GM06990 (cell line): ENCODE results near the gene FASTKD2.
"Not testable (repeated sequence)": the region's sequence is repeated elsewhere in the genome, so short reads cannot be mapped to it uniquely, and the experiment has no call there.

Source experiments
- DNase-seq: peaks from one replicate; pipeline ENCODE4 v3.0.0-alpha.2; 2011; ENCODE audit not compliant: insufficient read length; ENCODE audit errors: extremely low read depth
- H3K27me3 ChIP-seq: replicated peaks from 2 replicates; pipeline ENCODE4 v1.6.0; 2011; ENCODE audit warnings: low read length; ENCODE audit not compliant: control insufficient read depth, insufficient read depth
- H3K36me3 ChIP-seq: 2 replicates; pipeline ENCODE4 v1.5.1; 2011; ENCODE audit warnings: low read length; ENCODE audit not compliant: control insufficient read depth, insufficient read depth
- H3K4me3 ChIP-seq: replicated peaks from 2 replicates; pipeline ENCODE4 v1.5.1; 2011; ENCODE audit warnings: low read depth, mild to moderate bottlenecking, control low read depth, low read length
- CTCF ChIP-seq: IDR thresholded peaks from 2 replicates; pipeline ENCODE4 v1.5.1; 2011; ENCODE audit warnings: low read length, control low read depth, mild to moderate bottlenecking, inconsistent platforms; ENCODE audit not compliant: insufficient read depth, poor library complexity, severe bottlenecking

FASTKD2 gene

DNA sequence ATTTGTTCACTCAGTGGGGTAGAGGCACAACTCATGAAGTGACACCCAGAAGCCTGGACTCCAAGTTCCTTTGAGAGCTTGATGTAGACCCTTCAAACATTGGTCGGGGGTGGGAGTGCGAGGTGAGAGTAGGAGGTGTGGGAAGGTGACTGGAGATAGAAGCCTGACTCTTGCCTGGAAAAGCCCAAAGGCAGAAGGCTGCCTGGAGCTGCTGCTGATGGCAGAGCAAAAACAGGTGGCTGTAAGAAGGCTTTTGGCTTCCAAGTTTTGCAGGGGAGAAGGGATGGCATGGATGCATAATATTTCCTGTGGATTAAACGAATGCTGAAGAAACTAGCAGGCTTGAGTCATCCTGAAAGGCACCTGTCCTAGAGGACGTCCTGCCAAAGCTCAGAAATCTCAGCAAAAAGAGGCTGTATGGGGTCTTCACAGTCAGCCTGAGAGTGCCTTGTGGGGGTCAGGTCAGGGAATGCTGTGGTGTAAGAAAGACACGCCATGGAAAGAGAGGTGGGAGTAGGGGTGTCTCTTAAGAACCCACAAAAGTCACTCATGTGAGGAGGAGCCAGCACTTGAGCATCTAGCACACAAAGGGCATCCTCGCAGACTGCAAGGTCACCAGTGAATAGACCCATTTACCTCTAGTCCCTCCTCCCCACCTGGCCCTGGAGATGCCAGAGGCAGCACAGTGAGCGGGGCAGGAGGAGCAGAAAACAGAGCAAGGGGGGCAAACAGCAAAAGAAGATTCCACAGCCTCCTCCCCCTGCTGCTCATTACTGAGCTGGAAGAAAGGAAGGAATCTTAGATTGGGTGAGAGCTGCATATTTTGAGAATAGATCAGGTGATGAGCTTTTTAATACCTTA is 37.5 kb downstream of the FASTKD2 start:
- Histone ChIP-seq H3K27me3 (no peaks in the 10 kb centered on the region), H3K36me3 (no peaks in the 10 kb centered on the region), H3K4me3 (no peak overlapping the region)
- DNase-seq: no peak
- TF ChIP-seq CTCF: no peak

DNA sequence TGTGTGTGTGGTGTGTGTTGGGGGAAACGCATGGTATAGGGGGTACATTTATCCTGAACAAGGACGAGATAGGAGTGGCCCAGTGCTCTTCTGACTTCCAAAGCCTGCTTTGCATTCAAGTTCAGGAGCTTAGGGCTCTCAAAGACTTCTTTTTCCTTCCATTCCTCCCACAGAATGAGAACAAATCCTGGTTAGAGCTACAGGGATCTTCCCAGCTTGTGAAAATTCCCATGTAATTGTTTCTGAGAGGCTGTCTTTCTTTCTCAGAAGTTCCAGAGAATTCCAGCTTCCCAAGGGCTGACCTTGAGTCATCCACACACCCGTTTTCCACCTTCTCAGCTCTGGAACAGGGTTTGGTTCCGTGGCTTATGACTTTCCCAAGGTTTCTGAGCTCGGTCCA is 38.9 kb downstream of the FASTKD2 start:
- no peak for TF ChIP-seq CTCF
- Histone ChIP-seq H3K4me3 (no peak overlapping the region), H3K27me3 (no peaks in the 10 kb centered on the region), H3K36me3 (no peaks in the 10 kb centered on the region)
- DNase-seq: no peak

DNA sequence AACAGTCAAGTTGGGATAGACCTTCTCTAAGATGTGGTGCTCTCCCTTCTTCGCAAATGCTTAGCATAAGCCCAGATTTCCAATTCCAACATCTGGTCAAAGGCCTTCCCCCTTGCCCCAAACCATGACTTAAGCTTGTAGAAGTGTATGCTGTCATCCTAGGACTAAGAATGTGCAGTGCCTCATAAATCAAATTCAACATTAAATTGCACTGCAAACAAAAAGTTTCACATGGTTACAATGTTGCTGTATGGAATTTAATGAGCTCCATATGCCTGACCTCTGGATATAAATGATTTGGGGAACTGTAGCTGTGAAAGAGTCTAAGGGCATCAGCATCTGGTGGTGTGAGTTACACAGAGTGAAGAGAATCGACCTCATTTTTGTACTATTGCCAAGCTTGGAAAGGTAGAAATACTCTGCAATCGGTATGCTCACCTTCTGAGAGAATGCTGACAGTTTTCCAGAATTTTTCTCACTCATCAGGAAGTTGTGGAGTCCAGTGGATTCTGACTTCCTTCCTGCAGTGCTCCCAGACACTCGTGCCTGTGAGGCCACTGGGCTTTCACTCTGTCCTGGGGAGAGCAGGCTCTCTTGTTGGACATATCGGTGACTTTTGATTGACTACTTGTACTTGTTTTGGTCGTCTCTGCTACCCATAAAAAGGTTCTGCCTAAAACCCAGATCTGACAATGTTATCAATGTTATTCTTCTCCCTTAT is 40.6 kb downstream of the FASTKD2 start:
- DNase-seq: no peak

DNA sequence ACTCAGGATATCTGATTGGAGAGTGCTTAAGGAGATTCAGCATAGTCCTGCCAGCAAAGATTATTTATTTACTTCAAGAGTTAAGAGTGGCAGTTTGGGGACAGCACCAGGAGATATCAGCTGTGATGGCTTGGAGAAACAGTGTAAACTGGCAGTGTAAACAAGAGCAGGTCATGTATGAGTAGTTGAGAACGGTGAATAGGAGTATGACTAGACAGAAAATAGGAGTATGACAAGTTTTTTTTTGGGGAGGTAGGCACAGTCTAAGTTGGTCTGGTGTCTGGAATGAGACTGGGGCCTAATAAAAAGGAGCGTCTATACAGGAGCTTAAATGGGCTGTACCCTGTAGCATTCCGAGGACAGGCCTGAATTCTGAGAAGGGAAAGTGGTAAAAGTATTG is 42.2 kb downstream of the FASTKD2 start:
- not testable (repeated sequence) for H3K27me3 ChIP-seq, H3K36me3 ChIP-seq, DNase-seq, H3K4me3 ChIP-seq

More for the DNA sequence above, 40.6 kb downstream of the FASTKD2 start:
- no peak overlapping the region for H3K4me3 ChIP-seq
- H3K36me3 ChIP-seq: no peaks in the 10 kb centered on the region
- TF ChIP-seq CTCF: no peak
- H3K27me3 ChIP-seq: no peaks in the 10 kb centered on the region

DNA sequence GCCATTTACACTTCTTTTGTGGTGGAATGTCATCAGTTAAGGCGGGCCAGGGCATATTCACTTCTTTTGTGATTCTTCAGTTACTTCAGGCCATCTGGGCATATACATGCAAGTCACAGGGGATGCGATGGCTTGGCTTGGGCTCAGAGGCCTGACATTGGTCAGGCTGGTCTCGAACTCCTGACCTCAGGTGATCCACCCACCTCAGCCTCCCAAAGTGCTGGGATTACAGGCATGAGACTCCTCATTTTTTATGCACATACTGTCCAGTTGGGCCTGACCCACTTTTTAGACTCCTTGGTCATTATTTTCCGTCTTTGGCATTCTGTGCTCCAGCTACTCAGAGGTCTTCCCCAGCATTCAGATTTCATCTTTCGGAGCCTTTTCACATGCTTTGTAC is 47.1 kb downstream of the FASTKD2 start:
- not testable (repeated sequence) for H3K36me3 ChIP-seq, H3K4me3 ChIP-seq, DNase-seq, H3K27me3 ChIP-seq

DNA sequence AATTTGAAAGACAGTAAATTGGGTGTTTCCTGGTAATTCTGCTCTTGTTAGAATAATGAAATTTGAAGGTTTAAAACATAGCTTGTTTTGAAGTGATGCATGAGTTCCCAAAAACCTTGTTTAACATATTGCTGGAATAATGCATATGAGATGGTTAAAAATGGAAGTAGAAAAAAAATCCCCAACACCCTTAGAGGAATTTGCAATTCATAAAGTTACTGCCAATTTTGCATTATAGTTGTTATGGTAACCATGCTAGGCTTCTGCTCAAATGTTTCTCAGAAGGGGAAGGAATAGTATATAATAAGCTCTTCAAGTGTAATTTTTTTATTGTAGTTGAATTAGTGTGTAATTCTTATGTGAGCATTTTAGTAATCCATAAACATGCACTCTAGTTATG is 49.1 kb downstream of the FASTKD2 start:
- H3K4me3 ChIP-seq: no peak overlapping the region
- no peak for DNase-seq
- no peaks in the 10 kb centered on the region for H3K36me3 ChIP-seq
- TF ChIP-seq CTCF: no peak
- H3K27me3 ChIP-seq: no peaks in the 10 kb centered on the region
